ENCODE data around the gene GALR3.
A peak's percentile ranks its signal among the peaks of the same experiment; 100 is the strongest.
"Not testable (repeated sequence)": the region's sequence is repeated elsewhere in the genome, so short reads cannot be mapped to it uniquely, and the experiment has no call there.

GALR3 gene

GRCh38 chr22:37782340-37783168 is 40.6 kb upstream of the GALR3 start:
- Histone ChIP-seq H3K27ac (no peak overlapping the region), H3K9me3 (replicated peaks in 1 of 11) (no peaks in the 10 kb centered on the region), H3K27me3 (no peaks in the 10 kb centered on the region), H3K4me2 (no peak overlapping the region), H3K36me3 (no peaks in the 10 kb centered on the region), H3K9ac (no peak overlapping the region), H3K4me3 (no peak overlapping the region), H4K20me1 (peaks cover 0 to 3% (median 0%) of the 10 kb centered on the region in 11 experiments; a peak in 3 of 22 replicates), H3K4me1 (peaks cover 0 to 13% (median 4%) of the 10 kb centered on the region in 10 experiments; a peak in 9 of 20 replicates)
- TF ChIP-seq Cebpa-rat (IDR thresholded peaks at IDR 0.05), result no peak

GRCh38 chr22:37784829-37785495 is 38.2 kb upstream of the GALR3 start:
- no peak for TF ChIP-seq Cebpa-rat (IDR thresholded peaks at IDR 0.05)
- no peaks in the 10 kb centered on the region for H3K27me3 ChIP-seq
- no peak overlapping the region for H3K27ac ChIP-seq
- H3K4me3 ChIP-seq, result no peak overlapping the region
- H3K9ac ChIP-seq, result no peak overlapping the region
- H3K36me3 ChIP-seq, result no peaks in the 10 kb centered on the region
- no peaks in the 10 kb centered on the region; a peak in 1 of 22 replicates for H4K20me1 ChIP-seq
- H3K4me1 ChIP-seq, result peaks cover 0 to 12% (median 4%) of the 10 kb centered on the region in 10 experiments; a peak in 8 of 20 replicates
- no peaks in the 10 kb centered on the region for H3K9me3 ChIP-seq (replicated peaks in 1 of 11)
- no peak overlapping the region for H3K4me2 ChIP-seq

- no peaks in the 10 kb centered on the region for H3K4me1 ChIP-seq
- H3K9me3 ChIP-seq (replicated peaks in 1 of 11), result no peaks in the 10 kb centered on the region
- H4K20me1 ChIP-seq, result no peaks in the 10 kb centered on the region
- H3K4me3 ChIP-seq, result no peak overlapping the region
- H3K27ac ChIP-seq, result no peak overlapping the region
- no peak for TF ChIP-seq Cebpa-rat (IDR thresholded peaks at IDR 0.05)
- H3K4me2 ChIP-seq, result no peak overlapping the region
- H3K9ac ChIP-seq, result no peak overlapping the region
- no peaks in the 10 kb centered on the region for H3K36me3 ChIP-seq
- H3K27me3 ChIP-seq, result no peaks in the 10 kb centered on the region
Observed at GRCh38 chr22:37790234-37790633, 32.9 kb upstream of the GALR3 start.

GRCh38 chr22:37792494-37792893 is 30.7 kb upstream of the GALR3 start:
- no peaks in the 10 kb centered on the region for H3K27me3 ChIP-seq
- H3K4me2 ChIP-seq, result no peak overlapping the region
- no peak overlapping the region for H3K27ac ChIP-seq
- H4K20me1 ChIP-seq, result no peaks in the 10 kb centered on the region
- no peaks in the 10 kb centered on the region for H3K4me1 ChIP-seq
- H3K9ac ChIP-seq, result no peak overlapping the region
- no peak overlapping the region for H3K4me3 ChIP-seq
- H3K36me3 ChIP-seq, result no peaks in the 10 kb centered on the region
- no peaks in the 10 kb centered on the region for H3K9me3 ChIP-seq (replicated peaks in 1 of 11)
- no peak for TF ChIP-seq Cebpa-rat (IDR thresholded peaks at IDR 0.05)

- H3K27ac ChIP-seq, result no peak overlapping the region
- H3K27me3 ChIP-seq, result no peaks in the 10 kb centered on the region
- H3K36me3 ChIP-seq, result no peaks in the 10 kb centered on the region
- no peak overlapping the region for H3K9ac ChIP-seq
- H3K4me1 ChIP-seq, result peaks cover 0 to 5% (median 0%) of the 10 kb centered on the region in 10 experiments; a peak in 1 of 20 replicates
- no peaks in the 10 kb centered on the region for H4K20me1 ChIP-seq
- no peak for TF ChIP-seq Cebpa-rat (IDR thresholded peaks at IDR 0.05)
- no peaks in the 10 kb centered on the region for H3K9me3 ChIP-seq (replicated peaks in 1 of 11)
- H3K4me3 ChIP-seq, result no peak overlapping the region
- H3K4me2 ChIP-seq, result no peak overlapping the region
Observed at GRCh38 chr22:37794376-37794775, 28.8 kb upstream of the GALR3 start.

- no peak for TF ChIP-seq Cebpa-rat (IDR thresholded peaks at IDR 0.05)
- H3K4me2 ChIP-seq, result no peak overlapping the region
- no peaks in the 10 kb centered on the region for H3K36me3 ChIP-seq
- no peaks in the 10 kb centered on the region for H4K20me1 ChIP-seq
- H3K27ac ChIP-seq, result no peak overlapping the region
- H3K27me3 ChIP-seq, result peaks cover 0 to under 1% (median 0%) of the 10 kb centered on the region in 11 experiments; a peak in 4 of 22 replicates
- no peak overlapping the region for H3K4me3 ChIP-seq
- no peak overlapping the region for H3K9ac ChIP-seq
- H3K4me1 ChIP-seq, result peaks cover 0 to 5% (median 0%) of the 10 kb centered on the region in 10 experiments; a peak in 1 of 20 replicates
- H3K9me3 ChIP-seq (replicated peaks in 1 of 11), result no peaks in the 10 kb centered on the region
Observed at GRCh38 chr22:37796079-37796478, 27.1 kb upstream of the GALR3 start.

- not testable (repeated sequence) for H3K4me1 ChIP-seq; H3K36me3 ChIP-seq; H3K4me2 ChIP-seq; H3K4me3 ChIP-seq; H3K27ac ChIP-seq; H3K9me3 ChIP-seq (replicated peaks in 1 of 11); H3K9ac ChIP-seq; H4K20me1 ChIP-seq
- H3K27me3 ChIP-seq, result peaks cover 5 to 13% (median 11%) of the 10 kb centered on the region in 11 experiments
Observed at GRCh38 chr22:37797259-37797658, 25.9 kb upstream of the GALR3 start.

- Histone ChIP-seq H3K4me1 (peaks cover 0 to 17% (median 12%) of the 10 kb centered on the region in 10 experiments; a peak in 18 of 20 replicates), H3K36me3 (no peaks in the 10 kb centered on the region), H3K27ac (no peak overlapping the region), H3K4me3 (no peak overlapping the region), H3K9ac (no peak overlapping the region), H3K27me3 (peaks cover 13 to 20% (median 18%) of the 10 kb centered on the region in 11 experiments), H3K9me3 (replicated peaks in 1 of 11) (no peaks in the 10 kb centered on the region), H3K4me2 (peak overlapping the region in 2 of 11 experiments; percentile 5 to 32; a peak in 1 of 22 replicates), H4K20me1 (no peaks in the 10 kb centered on the region)
- TF ChIP-seq Cebpa-rat (IDR thresholded peaks at IDR 0.05), result no peak
Observed at GRCh38 chr22:37797874-37798500, 25.2 kb upstream of the GALR3 start.

GRCh38 chr22:37799979-37800378 is 23.2 kb upstream of the GALR3 start:
- H3K27ac ChIP-seq; H3K4me3 ChIP-seq; H3K4me2 ChIP-seq; H3K9me3 ChIP-seq (replicated peaks in 1 of 11); H3K9ac ChIP-seq; H3K36me3 ChIP-seq: not testable (repeated sequence)
- peaks cover 5 to 25% (median 16%) of the 10 kb centered on the region in 10 experiments; a peak in 19 of 20 replicates for H3K4me1 ChIP-seq
- peaks cover 33 to 40% (median 38%) of the 10 kb centered on the region in 11 experiments for H3K27me3 ChIP-seq
- H4K20me1 ChIP-seq, result peaks cover 0 to 17% (median 1%) of the 10 kb centered on the region in 11 experiments; a peak in 6 of 22 replicates

Measured in BLaER1 treated with 17β-estradiol and CSF1 and Interleukin-3, amounts not matched to agents 10 nM and 100 nM (cell line).